ENCODE results near the gene HEPH.

DNA sequence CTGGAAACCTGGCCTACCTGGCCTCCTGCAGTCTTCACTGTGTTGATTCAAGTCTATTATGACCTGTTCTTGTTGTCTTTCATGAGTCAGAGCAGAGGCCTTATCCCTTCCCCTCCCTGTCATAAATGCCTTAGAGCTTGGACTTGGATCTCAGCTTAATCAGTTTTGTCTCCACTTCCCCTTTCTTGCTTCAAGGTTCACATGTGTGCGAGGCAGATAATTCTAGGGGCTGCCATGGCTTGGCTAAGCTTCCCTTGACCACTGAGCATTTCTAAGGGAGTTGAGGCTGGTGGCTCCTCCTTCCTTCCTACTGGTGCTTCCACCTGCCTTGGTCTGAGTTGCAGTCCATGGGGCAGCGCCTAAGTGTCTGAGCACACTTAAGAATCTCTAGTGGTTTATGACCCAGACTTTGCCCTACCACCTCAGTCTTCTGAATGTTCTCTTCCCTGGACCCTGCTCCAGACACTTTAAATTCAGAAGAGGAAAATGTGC is 1.7 kb upstream of the HEPH start:
- TF ChIP-seq CEBPB (IDR thresholded peaks at IDR 0.05) (no peak), MAZ (IDR thresholded peaks at IDR 0.05; ENCODE audit: borderline replicate concordance, low read depth, low read length) (no peak)

Measured in A549 (cell line).